Measurements from ENCODE around the gene F7. TPM values are rescaled to one million over a fixed set of nuclear protein-coding genes. Genes with fewer than 3 reads are reported as not detected.

The F7 gene
- total and polyA plus RNA-seq, 10 donors, result 0.03 TPM; not detected in 9

DNA sequence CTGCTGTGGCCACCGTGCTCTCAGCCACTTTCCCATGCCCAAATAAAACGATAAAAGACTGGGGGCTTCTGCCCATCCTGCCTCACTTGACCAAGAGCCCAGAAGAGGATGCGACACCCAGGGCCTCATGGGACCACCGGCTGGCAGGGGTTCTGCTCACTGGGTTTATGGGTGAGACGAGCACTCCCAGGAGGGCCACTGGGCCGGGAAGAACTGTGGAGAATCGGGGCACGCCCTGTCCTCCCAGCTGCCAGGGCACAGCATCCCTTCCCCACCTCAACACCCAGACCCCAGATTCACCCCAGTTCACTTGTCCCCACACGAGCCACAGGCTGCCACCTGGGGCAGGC, 12.3 kb downstream of the F7 start:
- H3K36me3 ChIP-seq, result no peaks in the 10 kb centered on the region
- peaks cover 0 to 25% (median 0%) of the 10 kb centered on the region in 7 donors for H3K27me3 ChIP-seq (replicated peaks in 1 of 7)
- DNase-seq, result peak; percentile 62
- no peak overlapping the region for H3K27ac ChIP-seq
- 70 to 84% (median 78%) methylated on average over 5 to 9 of the region's 9 CpGs for WGBS, 5 donors
- no peaks in the 10 kb centered on the region for H3K9me3 ChIP-seq
- H3K4me3 ChIP-seq, result no peak overlapping the region
- no peaks in the 10 kb centered on the region for H3K4me1 ChIP-seq
- no peak for TF ChIP-seq POLR2AphosphoS5 (IDR thresholded peaks at IDR 0.05)
- TF ChIP-seq CTCF (IDR thresholded peaks at IDR 0.05 in 8 of 11, conservative IDR thresholded peaks at IDR 0.05 in 3 of 11), result no peak
- no peak for TF ChIP-seq POLR2A (IDR thresholded peaks at IDR 0.05)
- intact Hi-C loops (cut with DNase I; ENCODE audit: low total_unique reads), result no loop called here

GRCh38 chr13:113118261-113119021, 12.8 kb downstream of the F7 start:
- Histone ChIP-seq H3K27me3 (replicated peaks in 1 of 7) (peaks cover 0 to 26% (median 0%) of the 10 kb centered on the region in 7 donors), H3K27ac (no peak overlapping the region), H3K4me3 (no peak overlapping the region), H3K36me3 (no peaks in the 10 kb centered on the region), H3K4me1 (no peaks in the 10 kb centered on the region), H3K9me3 (no peaks in the 10 kb centered on the region)
- WGBS, 5 donors, result 84 to 94% (median 88%) methylated on average over 11 to 42 of the region's 42 CpGs
- no peak for TF ChIP-seq POLR2AphosphoS5 (IDR thresholded peaks at IDR 0.05)
- TF ChIP-seq POLR2A (IDR thresholded peaks at IDR 0.05), result no peak
- TF ChIP-seq CTCF (IDR thresholded peaks at IDR 0.05 in 8 of 11, conservative IDR thresholded peaks at IDR 0.05 in 3 of 11), result no peak
- peak; percentile 59 for DNase-seq
- intact Hi-C loops (cut with DNase I; ENCODE audit: low total_unique reads), result no loop called here

DNA sequence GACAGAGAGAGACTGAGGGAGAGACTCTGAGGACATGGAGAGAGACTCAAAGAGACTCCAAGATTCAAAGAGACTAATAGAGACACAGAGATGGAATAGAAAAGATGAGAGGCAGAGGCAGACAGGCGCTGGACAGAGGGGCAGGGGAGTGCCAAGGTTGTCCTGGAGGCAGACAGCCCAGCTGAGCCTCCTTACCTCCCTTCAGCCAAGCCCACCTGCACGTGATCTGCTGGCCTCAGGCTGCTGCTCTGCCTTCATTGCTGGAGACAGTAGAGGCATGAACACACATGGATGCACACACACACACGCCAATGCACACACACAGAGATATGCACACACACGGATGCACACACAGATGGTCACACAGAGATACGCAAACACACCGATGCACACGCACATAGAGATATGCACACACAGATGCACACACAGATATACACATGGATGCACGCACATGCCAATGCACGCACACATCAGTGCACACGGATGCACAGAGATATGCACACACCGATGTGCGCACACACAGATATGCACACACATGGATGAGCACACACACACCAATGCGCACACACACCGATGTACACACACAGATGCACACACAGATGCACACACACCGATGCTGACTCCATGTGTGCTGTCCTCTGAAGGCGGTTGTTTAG, 13.7 kb downstream of the F7 start:
- intact Hi-C loops (cut with DNase I; ENCODE audit: low total_unique reads), result no loop called here
- DNase-seq, result peak; percentile 33
- no peak overlapping the region for H3K4me3 ChIP-seq

More for the DNA sequence above, 13.7 kb downstream of the F7 start:
- TF ChIP-seq POLR2AphosphoS5 (IDR thresholded peaks at IDR 0.05) (no peak), POLR2A (IDR thresholded peaks at IDR 0.05) (no peak), CTCF (IDR thresholded peaks at IDR 0.05 in 8 of 11, conservative IDR thresholded peaks at IDR 0.05 in 3 of 11) (no peak)
- Histone ChIP-seq H3K27ac (no peak overlapping the region), H3K4me1 (no peaks in the 10 kb centered on the region), H3K27me3 (replicated peaks in 1 of 7) (peaks cover 0 to 26% (median 0%) of the 10 kb centered on the region in 7 donors), H3K9me3 (no peaks in the 10 kb centered on the region), H3K36me3 (no peaks in the 10 kb centered on the region)
- 82 to 89% (median 88%) methylated on average over 16 of the region's 16 CpGs for WGBS, 5 donors

All from spleen (tissue), 11 donors.